Muscle layer of duodenum (tissue), 2 donors: ENCODE data around the gene DNAH5.

Experiments used
- H3K27ac ChIP-seq: one replicate; pipeline ENCODE4 v1.7.0; 2013; ENCODE audit warnings: mild to moderate bottlenecking, low read length
- H3K27me3 ChIP-seq: one replicate; pipeline ENCODE4 v1.7.0; 2013; ENCODE audit warnings: low read depth, mild to moderate bottlenecking, control low read depth, low read length
- H3K36me3 ChIP-seq, 2 donors: one replicate each; pipeline ENCODE4 v1.7.0; 2013; ENCODE audit warnings: low read length in 2 of 2, control low read depth in 1 of 2, mild to moderate bottlenecking in 1 of 2; ENCODE audit not compliant: insufficient read depth in 2 of 2, control insufficient read depth in 1 of 2
- H3K4me1 ChIP-seq, 2 donors: one replicate each; pipeline ENCODE4 v1.7.0; 2013; ENCODE audit warnings: low read length in 2 of 2, mild to moderate bottlenecking in 2 of 2, control low read depth in 1 of 2, moderate library complexity in 1 of 2; ENCODE audit not compliant: insufficient read depth in 2 of 2, control insufficient read depth in 1 of 2
- H3K4me3 ChIP-seq, 2 donors: one replicate each; pipeline ENCODE4 v1.7.0; 2013; ENCODE audit warnings: low read length in 2 of 2, low read depth in 1 of 2, mild to moderate bottlenecking in 1 of 2
- H3K9me3 ChIP-seq, 2 donors: one replicate each; pipeline ENCODE4 v1.7.0; 2013; ENCODE audit warnings: low read length in 2 of 2, control low read depth in 1 of 2, mild to moderate bottlenecking in 1 of 2; ENCODE audit not compliant: control insufficient read depth in 1 of 2
- donor health status: healthy.

DNAH5 gene

DNA sequence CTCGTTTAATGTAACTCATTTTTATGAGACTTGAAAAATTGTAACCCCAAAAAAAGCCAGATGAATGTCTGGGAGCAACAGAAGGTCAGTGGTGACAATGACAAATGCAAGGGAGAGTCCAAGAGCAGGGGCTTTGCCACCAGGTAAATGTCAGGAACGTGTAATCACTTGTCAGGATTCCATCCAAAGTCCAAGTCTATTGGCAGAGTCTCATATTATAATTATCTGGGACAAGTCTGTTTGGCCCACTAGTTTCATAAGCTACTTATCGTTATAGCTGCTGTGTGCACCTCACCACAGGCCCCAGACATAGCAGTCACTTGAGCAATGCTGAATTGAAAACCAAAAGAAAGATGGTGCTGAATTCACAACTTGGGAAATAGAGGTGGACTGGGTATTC, 180.8 kb downstream of the DNAH5 start:
- Histone ChIP-seq H3K27me3 (no peaks in the 10 kb centered on the region), H3K4me1 (no peaks in the 10 kb centered on the region), H3K4me3 (no peak overlapping the region), H3K9me3 (no peaks in the 10 kb centered on the region), H3K27ac (no peak overlapping the region), H3K36me3 (no peaks in the 10 kb centered on the region)

DNA sequence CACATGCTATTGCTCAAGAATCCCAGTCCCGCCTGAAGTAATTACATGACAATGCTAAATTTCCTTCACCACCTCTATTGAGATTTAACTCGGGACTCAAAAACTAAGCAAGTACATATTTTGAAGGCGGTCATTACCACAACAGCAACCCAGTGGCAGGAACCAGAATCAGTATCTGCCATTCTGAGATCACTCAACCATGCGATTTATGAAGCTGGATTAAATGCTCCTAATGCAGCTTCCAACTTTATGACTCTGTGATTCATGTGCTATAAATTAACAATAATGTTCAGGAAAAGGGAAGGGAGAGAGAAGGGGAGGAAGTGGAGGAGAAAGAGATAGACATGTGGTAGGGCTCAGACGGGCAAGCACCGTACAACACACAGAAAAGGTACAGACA, 194.7 kb downstream of the DNAH5 start:
- no peaks in the 10 kb centered on the region for H3K9me3 ChIP-seq
- no peak overlapping the region for H3K4me3 ChIP-seq
- no peaks in the 10 kb centered on the region for H3K27me3 ChIP-seq
- H3K27ac ChIP-seq, result no peak overlapping the region
- no peaks in the 10 kb centered on the region for H3K4me1 ChIP-seq
- H3K36me3 ChIP-seq, result no peaks in the 10 kb centered on the region

DNA sequence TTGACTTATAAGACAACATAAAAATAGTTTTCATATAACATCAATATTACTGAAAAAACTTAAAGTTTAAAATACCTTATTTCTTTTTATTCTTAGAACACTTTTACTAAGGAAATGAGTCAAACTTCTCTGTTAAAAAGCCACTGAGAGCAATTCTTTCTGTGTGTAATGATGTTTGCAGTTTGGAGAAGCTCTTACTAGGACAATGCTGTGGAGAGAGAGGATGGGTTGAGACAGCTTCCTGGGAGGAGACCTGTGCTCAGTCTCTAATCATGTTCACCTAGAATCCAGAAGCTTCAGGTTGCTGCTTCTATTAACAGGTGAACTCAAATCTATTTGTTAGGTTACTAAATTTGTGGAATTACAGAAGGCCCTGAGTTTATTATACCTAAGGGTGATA, 198.5 kb downstream of the DNAH5 start:
- Histone ChIP-seq H3K4me1 (no peaks in the 10 kb centered on the region), H3K4me3 (no peak overlapping the region), H3K36me3 (no peaks in the 10 kb centered on the region), H3K27me3 (no peaks in the 10 kb centered on the region), H3K27ac (no peak overlapping the region), H3K9me3 (no peaks in the 10 kb centered on the region)

DNA sequence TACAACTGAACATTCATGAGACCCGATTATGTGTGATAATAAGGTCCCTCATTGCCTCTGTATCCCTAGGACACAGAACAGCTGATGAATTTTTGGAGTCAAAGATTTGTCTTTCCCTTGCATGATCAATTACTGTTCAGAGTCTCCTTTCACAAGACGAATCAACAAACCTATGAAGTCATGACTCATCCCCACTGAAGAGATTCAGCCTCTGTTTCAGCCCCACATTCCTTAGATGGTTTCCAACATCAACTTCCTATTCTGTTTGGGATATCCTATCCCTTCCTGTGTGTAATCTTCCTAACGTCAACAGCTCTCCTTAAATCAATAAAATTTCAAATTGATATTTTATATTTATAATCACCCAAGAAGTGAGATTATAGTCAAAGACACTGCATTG, 199.0 kb downstream of the DNAH5 start:
- Histone ChIP-seq H3K4me1 (no peaks in the 10 kb centered on the region), H3K27ac (no peak overlapping the region)

DNA sequence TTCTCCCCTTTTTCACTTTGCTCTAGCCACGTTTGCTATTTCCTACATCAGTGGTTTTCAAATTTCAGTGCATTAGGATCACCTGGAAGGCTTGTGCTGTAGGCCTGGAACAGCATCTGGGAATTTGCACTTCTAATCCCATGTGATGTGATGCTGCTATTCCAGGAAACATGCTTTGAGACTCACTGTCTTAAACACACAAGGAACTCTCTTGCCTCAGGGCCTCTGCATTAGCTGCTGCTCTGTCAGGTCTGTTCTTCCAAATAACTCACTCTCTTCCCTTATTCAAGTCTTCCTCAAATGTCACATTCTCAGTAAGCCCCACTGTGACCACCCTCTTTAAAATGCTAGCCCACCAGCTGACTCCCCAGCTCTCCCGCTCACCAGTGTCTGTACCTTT, 204.0 kb downstream of the DNAH5 start:
- Histone ChIP-seq H3K27me3 (no peaks in the 10 kb centered on the region), H3K36me3 (no peaks in the 10 kb centered on the region), H3K4me3 (no peak overlapping the region), H3K9me3 (no peaks in the 10 kb centered on the region), H3K4me1 (no peaks in the 10 kb centered on the region), H3K27ac (no peak overlapping the region)

More for the DNA sequence above, 199.0 kb downstream of the DNAH5 start:
- H3K36me3 ChIP-seq, result no peaks in the 10 kb centered on the region
- no peaks in the 10 kb centered on the region for H3K9me3 ChIP-seq
- no peak overlapping the region for H3K4me3 ChIP-seq
- no peaks in the 10 kb centered on the region for H3K27me3 ChIP-seq

DNA sequence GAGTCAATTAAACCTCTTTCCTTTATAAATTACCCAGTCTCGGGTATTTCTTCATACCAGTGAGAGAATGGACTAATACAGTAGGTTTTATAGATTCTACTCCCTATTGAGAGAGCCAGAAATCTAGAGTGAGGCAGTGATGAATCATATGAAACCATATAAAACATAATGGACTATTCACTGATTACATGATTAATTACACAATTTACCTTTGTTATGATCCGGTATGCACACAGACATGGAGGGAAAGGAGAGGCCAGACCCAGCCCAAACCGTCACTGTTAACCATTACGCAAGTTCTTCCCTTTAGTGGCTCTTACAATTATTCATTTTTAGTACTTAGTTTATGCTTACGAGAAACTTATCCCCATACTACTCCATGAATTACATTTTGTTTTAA, 205.0 kb downstream of the DNAH5 start:
- Histone ChIP-seq H3K4me3 (no peak overlapping the region), H3K36me3 (no peaks in the 10 kb centered on the region), H3K27me3 (no peaks in the 10 kb centered on the region), H3K4me1 (no peaks in the 10 kb centered on the region), H3K27ac (no peak overlapping the region), H3K9me3 (no peaks in the 10 kb centered on the region)

DNA sequence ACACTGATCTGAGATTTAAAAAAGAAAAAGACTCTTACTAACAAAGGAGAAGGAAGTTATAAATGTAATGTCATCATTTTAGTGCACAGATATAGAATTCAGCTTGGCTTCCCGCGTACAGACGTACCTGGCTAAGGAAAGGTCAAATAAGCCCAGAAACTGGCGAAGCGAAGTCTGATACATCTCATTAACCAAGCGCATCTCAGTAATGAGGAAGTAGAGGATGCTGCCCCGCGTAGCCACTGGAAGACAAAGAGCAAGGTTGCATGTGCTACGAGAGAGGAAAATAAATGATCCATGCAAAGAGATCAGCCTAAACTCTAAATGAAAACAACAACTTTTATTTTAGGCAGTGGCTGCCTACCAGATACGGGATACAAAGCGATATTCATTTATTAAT, 208.8 kb downstream of the DNAH5 start:
- Histone ChIP-seq H3K9me3 (peaks cover 0 to 5% of the 10 kb centered on the region in 2 donors), H3K4me1 (no peaks in the 10 kb centered on the region), H3K36me3 (no peaks in the 10 kb centered on the region), H3K27me3 (no peaks in the 10 kb centered on the region), H3K27ac (no peak overlapping the region), H3K4me3 (no peak overlapping the region)

DNA sequence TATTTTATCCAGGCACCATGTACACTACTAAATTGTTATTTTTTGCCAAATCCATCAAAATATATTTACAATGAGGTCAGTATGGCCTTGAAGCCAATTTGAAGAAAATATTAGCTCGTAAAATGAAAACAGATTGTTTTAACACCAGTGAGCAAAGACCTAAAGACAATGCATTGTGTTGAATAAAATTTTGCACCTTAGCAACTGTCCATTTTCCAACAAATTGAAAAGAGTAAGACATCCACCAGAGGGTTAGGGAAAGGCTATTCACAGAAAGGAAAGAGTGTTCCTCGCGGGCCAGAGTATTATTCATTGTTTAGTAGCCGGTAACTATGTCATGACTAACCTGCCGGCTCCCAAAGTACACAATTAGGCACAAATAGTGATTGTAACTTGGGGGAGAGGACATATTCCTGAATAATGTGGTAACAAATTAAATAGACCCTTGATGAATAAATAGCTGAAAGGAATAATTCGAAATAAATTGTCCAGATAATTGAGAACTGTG, 213.3 kb downstream of the DNAH5 start:
- H3K9me3 ChIP-seq, result peaks cover 0 to 5% of the 10 kb centered on the region in 2 donors
- H3K36me3 ChIP-seq, result no peaks in the 10 kb centered on the region
- no peak overlapping the region for H3K4me3 ChIP-seq
- no peak overlapping the region for H3K27ac ChIP-seq
- H3K27me3 ChIP-seq, result no peaks in the 10 kb centered on the region
- no peaks in the 10 kb centered on the region for H3K4me1 ChIP-seq

DNA sequence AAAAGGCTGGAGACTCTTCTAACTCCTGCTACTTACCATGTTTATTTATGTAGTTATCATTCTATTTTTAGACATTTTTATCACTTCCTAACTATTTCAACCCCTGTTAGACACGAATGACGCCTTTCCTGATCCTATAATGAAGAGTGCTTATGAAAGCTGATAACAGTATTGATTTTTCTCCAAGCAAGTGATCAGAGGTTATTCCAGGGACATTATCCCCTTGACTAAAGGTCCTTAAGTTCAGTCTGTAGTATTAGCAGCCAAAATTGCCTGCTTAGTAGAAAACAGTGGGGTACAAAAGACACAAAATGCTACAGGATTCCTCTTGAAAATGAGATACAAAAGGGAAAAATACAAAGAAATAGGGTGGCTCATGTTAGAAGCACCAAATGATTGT, 235.6 kb downstream of the DNAH5 start:
- Histone ChIP-seq H3K4me3 (no peak overlapping the region), H3K27me3 (no peaks in the 10 kb centered on the region), H3K9me3 (no peaks in the 10 kb centered on the region), H3K36me3 (no peaks in the 10 kb centered on the region), H3K4me1 (no peaks in the 10 kb centered on the region), H3K27ac (no peak overlapping the region)

DNA sequence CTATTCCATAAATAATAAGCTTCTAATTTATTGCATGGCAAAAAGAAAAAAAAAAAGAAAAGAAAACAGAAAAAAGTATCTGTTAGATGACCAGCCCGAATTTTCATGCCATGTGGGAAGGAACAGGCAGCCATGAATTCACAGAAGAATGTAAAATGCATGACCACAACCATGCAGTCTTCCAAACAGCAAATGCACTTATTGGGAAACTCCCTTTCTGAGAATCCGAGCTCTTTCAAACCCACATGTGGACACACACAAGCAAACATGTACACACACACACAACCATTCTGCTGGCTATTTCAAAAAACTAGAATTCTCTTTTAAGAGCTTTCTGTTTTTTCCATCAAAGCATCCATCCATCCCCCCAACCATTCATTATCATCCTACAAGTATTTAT, 236.1 kb downstream of the DNAH5 start:
- H3K36me3 ChIP-seq, result no peaks in the 10 kb centered on the region
- H3K4me1 ChIP-seq, result no peaks in the 10 kb centered on the region
- no peak overlapping the region for H3K4me3 ChIP-seq
- H3K27me3 ChIP-seq, result no peaks in the 10 kb centered on the region
- H3K9me3 ChIP-seq, result no peaks in the 10 kb centered on the region
- H3K27ac ChIP-seq, result no peak overlapping the region

DNA sequence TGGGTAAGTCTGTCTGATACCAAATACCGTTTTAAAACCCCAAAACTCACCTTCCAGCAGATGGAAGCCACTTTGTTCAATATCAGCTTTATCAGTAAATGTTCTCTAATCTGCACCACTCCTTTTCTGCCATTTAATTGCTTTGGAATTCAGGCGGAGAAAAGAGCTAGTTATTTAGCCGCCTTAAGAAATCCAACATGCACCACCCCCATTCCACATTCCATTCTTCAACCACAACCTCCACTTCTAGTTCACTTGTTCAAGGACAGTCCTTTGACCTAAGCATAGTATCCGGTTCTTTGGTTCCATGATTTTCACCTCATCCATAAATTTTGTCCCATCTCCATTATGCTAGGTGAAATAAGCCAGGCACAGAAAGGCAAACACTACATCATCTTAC, 240.1 kb downstream of the DNAH5 start:
- Histone ChIP-seq H3K36me3 (no peaks in the 10 kb centered on the region), H3K9me3 (no peaks in the 10 kb centered on the region), H3K27me3 (no peaks in the 10 kb centered on the region), H3K4me3 (no peak overlapping the region), H3K4me1 (no peaks in the 10 kb centered on the region), H3K27ac (no peak overlapping the region)

DNA sequence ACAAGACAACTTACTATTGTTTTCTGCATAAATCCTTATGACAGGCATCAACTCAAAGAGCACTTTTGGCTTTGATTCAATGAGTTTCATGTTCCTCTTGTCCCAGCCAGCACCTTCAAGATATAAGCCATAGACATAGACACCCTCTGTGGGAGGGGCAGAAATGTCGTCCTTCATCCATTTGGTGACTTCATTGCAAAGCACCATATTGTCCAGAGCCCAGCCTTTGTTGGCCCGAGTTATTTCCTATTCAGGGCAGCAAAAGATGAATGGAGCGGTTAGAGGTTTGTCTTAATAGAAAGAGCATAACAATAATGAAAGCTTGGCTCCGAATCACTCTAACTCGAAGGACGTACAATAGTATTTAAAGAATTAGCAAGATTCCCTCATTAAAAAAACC, 243.9 kb downstream of the DNAH5 start:
- peaks cover 0 to 4% of the 10 kb centered on the region in 2 donors for H3K9me3 ChIP-seq
- no peaks in the 10 kb centered on the region for H3K36me3 ChIP-seq
- no peak overlapping the region for H3K27ac ChIP-seq
- no peak overlapping the region for H3K4me3 ChIP-seq
- no peaks in the 10 kb centered on the region for H3K27me3 ChIP-seq
- no peaks in the 10 kb centered on the region for H3K4me1 ChIP-seq
